Measurements from ENCODE around the gene INSIG2.

Gene INSIG2

DNA sequence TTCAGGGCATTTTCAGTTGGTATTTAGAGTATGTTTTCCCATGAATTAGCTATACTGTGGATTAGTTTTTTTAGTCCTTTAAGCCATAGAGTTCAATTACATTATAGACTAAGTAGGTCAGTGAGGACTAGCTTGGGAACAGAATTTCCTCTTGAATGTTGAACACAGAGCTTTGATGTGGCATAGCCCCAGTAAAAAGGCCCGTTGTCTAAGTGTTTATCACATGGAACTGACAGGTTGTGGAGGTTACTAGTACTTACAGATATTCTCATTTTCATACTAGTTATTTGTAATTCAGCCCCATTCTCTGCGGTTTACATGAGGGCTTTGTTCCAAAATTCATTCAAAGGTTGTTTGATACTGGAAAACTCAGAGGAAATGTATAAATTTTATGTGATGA is 6.2 kb downstream of the INSIG2 start:
- in situ Hi-C loops (cut with HindIII; ENCODE audit: low pct_unique_long_range_greater_than_20kb, low sequenced_read_pairs): no loop called here
- TF ChIP-seq JUND (IDR thresholded peaks at IDR 0.05; ENCODE audit: low read depth): no peak
- no peak for DNase-seq (ENCODE audit: low read depth in 1 of 2, low spot score in 1 of 2)

DNA sequence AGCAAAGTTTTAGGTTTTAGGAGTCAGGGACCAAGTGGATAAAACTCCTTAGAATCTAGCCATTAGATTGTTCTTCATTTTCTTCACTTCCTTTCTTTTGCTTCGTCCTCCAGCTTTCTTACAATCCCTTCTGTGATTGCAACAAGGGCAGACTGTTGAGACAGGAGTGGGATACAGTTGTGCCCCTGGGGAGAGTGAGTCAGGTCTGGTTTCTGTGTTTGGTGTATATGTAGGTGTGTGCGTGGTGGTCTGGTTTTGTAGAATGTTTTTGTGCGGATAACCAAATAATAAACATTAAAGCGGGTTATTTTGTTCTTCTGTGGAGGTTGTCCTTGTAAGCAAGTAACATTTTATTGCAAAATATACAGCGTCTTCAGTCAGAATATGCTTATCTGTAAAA is 7.3 kb downstream of the INSIG2 start:
- in situ Hi-C loops (cut with HindIII; ENCODE audit: low pct_unique_long_range_greater_than_20kb, low sequenced_read_pairs): no loop called here
- TF ChIP-seq JUND (IDR thresholded peaks at IDR 0.05; ENCODE audit: low read depth): no peak
- no peak for DNase-seq (ENCODE audit: low read depth in 1 of 2, low spot score in 1 of 2)

DNA sequence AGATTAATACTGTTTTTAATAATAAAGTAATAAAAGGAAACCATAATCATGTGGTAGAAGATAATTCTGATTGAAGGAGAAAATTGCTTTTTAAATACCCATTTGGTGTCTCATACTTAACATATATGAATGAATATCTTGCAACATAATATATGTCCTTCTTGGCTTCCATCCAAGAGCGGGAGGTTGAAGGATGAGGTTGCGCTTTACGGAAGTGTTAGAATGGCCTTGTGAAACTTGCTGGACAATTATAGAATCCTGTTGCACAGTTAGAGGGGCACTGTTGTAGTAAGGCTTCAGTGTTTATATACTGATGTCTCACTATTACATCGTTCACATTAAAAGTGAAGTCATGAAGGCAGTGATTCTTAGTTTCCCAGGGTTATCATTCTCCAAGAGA is 9.4 kb downstream of the INSIG2 start:
- DNase-seq (ENCODE audit: low read depth in 1 of 2, low spot score in 1 of 2): no peak
- no peak for TF ChIP-seq JUND (IDR thresholded peaks at IDR 0.05; ENCODE audit: low read depth)
- in situ Hi-C loops (cut with HindIII; ENCODE audit: low pct_unique_long_range_greater_than_20kb, low sequenced_read_pairs): no loop called here

DNA sequence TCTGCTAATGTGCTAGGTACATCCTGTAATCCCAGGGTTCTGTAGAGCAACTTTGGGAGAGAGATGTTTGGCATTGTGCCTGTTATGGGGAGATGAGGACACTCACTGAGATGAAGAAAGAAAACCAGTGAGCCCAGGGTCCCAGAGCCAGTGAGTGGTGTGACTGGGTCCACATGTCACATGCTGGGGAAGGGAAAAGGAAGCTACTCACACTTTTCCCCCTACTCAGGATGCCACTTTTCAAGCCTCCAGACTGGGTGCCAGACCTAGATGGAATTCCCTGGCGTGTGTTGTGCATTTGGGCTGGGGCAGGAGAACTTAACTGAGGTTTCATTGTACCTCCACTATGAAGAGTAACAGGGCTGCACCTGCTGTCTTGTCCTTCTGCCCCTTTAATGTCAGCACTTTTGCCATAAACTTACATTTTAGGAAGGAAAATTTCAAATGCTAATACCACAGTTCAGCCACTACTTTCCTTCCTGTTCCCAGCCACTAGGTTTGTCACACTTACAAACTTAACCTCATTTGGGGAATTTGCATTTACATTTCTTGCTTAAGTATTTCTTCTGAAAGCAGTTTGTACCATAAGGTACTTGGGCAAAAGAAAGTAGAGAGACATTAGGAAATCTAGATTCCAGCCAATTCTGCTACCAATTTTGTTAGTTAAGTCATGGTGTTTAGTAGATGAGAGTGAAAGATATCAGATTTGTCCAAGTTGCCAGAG is 10.2 kb downstream of the INSIG2 start:
- DNase-seq (ENCODE audit: low read depth in 1 of 2, low spot score in 1 of 2): no peak
- in situ Hi-C loops (cut with HindIII; ENCODE audit: low pct_unique_long_range_greater_than_20kb, low sequenced_read_pairs): no loop called here
- no peak for TF ChIP-seq JUND (IDR thresholded peaks at IDR 0.05; ENCODE audit: low read depth)

DNA sequence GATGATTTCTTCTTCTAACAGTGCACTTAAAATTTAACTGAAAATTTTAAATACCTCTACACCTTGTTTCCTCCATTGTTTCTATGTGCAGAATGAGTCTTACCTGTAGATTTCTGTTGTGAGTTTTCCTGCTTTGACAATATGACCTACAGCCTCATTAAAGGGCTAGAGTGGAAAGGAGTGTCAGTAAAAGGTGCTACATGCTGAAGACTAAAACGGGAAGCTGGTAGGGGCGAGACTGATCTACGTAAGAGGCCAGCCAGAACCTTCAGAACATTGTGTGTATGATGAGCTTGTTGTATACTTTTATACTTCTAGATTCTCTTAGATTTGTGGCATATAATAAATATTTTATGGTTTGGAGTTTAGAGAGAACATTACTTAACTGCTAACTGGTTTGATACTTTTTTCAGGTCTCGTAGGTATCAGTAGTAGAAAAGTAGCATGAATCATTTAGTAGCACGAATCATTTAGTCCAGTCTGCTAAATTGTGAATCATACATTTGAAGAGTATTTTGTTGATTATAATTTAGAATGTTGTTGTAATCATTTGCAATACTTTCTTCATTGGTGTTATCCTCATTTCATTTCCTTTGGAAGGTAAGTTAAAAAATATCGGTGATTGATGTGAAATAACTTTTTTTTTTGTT is 14.3 kb downstream of the INSIG2 start:
- in situ Hi-C loops (cut with HindIII; ENCODE audit: low pct_unique_long_range_greater_than_20kb, low sequenced_read_pairs): no loop called here
- TF ChIP-seq JUND (IDR thresholded peaks at IDR 0.05; ENCODE audit: low read depth): no peak
- no peak for DNase-seq (ENCODE audit: low read depth in 1 of 2, low spot score in 1 of 2)

DNA sequence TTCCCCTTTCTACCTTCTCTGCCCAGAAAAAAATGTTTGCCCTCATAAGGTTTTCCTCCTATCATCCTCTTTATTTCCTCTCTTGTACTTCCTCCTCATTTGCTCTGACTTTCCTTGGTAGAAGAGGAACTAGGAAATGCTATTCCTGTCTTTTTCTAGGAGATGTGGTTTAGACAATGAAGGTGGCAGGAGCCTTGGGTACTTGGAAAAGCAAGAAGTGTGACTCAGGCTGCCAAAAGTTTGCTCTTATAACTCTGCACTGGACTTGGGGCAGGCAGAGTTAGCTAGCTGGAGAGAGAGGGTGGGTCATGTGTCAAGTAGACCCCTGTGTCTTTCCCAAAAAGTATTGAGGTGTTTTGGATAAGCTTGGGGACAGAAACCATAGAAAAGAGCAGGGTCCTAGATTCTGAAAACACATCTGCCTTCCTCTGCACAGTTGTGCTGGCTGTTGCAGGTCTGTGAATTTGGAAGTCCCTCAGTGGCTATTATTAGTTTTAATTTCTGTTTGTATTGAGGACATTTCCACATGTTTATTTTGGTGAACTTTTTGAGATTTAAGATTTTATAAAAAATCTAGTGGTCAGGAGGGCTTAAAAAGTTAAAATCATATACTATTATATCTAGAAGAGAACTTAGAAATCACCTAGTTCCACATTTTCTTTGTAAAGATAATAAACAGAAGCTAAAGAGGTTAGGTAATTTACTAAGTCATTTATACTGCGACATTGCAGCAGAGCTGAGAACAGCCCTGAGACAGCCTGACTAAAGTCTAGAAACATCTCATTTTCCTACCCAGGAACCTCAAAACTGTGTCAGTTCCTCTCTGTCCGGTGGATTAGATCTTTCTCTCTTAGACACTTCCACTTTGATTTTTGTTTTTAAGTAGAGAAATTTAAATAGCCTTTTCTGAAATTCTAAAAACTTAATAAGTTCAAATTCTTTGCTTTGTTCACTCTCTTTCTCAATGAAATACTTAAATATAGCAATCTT is 16.0 kb downstream of the INSIG2 start:
- in situ Hi-C loops (cut with HindIII; ENCODE audit: low pct_unique_long_range_greater_than_20kb, low sequenced_read_pairs): no loop called here
- no peak for DNase-seq (ENCODE audit: low read depth in 1 of 2, low spot score in 1 of 2)
- TF ChIP-seq JUND (IDR thresholded peaks at IDR 0.05; ENCODE audit: low read depth): no peak

DNA sequence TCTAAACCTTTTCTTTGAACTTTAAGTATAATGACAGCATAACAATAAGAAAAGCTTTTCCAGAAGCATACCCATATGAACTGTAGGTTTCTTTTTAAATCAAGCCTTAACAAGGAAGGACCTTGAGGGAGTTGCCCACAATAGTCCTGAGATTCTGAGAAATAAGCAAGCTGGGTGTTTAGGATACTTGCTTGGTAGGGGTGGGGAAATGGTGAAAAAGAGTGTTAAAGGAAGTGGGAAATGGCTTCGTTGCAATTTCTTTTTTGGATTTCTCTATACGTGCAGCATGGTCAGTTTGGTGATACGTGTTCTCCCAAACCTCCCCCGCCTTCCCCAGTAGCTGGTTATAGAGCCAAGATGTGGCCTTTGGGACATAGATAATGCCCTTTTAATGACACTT is 17.2 kb downstream of the INSIG2 start:
- in situ Hi-C loops (cut with HindIII; ENCODE audit: low pct_unique_long_range_greater_than_20kb, low sequenced_read_pairs): no loop called here
- DNase-seq (ENCODE audit: low read depth in 1 of 2, low spot score in 1 of 2): no peak
- TF ChIP-seq JUND (IDR thresholded peaks at IDR 0.05; ENCODE audit: low read depth): no peak

DNA sequence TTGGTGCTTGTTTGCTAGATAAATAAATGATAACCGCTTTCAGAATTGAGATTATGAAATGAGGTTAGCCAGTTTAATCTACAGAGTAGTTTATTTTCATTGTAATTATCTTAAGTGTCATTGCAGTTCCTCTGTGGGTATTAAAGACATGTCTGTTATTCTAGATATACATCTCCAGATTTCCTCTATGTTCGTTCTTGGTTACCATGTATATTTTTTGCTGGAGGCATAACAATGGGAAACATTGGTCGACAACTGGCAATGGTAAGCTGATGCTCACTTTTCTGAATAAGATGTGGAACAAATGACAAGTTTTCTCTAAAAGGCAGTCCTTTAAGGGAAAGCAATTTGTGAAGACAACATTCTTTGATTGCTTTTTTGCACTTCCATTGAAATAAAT is 18.7 kb downstream of the INSIG2 start:
- DNase-seq (ENCODE audit: low read depth in 1 of 2, low spot score in 1 of 2): no peak
- no peak for TF ChIP-seq JUND (IDR thresholded peaks at IDR 0.05; ENCODE audit: low read depth)
- in situ Hi-C loops (cut with HindIII; ENCODE audit: low pct_unique_long_range_greater_than_20kb, low sequenced_read_pairs): no loop called here

DNA sequence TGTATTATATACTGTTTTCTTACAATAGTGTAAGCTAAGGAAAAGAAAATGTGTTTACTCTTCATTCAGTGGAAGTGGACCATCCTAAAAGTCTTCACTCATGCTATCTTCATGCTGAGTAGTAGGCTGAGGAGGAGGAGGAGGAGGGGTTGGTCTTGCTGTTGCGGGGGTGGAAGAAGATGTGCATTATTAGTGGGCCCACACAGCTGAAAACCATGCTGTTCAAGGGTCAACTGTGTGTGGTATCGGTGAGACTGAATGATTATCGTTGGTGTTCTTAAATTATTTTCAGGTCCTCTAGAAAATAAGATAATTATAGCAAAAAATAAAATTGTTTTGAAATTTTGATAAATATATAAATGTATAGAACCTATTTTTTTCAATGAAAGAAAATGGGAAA is 22.0 kb downstream of the INSIG2 start:
- in situ Hi-C loops (cut with HindIII; ENCODE audit: low pct_unique_long_range_greater_than_20kb, low sequenced_read_pairs): no loop called here
- no peak for DNase-seq (ENCODE audit: low read depth in 1 of 2, low spot score in 1 of 2)
- no peak for TF ChIP-seq JUND (IDR thresholded peaks at IDR 0.05; ENCODE audit: low read depth)

DNA sequence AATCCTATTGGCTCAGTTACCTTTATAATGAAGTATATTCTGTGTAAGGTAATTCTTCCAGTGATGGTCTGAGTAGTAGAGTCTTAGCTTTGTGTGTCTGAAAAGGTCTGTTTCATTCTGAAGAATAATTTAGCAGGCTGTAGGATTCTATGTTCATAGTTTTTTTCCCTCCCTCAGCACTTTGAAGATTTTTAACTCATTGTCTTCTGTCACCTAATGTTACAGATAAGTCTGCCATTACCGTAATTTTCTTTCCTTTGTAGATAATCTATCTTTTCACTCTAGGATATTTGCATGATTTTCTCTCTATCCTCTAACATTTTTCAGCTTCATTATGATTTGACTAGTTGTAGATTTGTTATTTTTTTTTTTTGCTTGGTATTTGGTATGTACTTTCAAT is 22.7 kb downstream of the INSIG2 start:
- TF ChIP-seq JUND (IDR thresholded peaks at IDR 0.05; ENCODE audit: low read depth): no peak
- no peak for DNase-seq (ENCODE audit: low read depth in 1 of 2, low spot score in 1 of 2)
- in situ Hi-C loops (cut with HindIII; ENCODE audit: low pct_unique_long_range_greater_than_20kb, low sequenced_read_pairs): no loop called here

DNA sequence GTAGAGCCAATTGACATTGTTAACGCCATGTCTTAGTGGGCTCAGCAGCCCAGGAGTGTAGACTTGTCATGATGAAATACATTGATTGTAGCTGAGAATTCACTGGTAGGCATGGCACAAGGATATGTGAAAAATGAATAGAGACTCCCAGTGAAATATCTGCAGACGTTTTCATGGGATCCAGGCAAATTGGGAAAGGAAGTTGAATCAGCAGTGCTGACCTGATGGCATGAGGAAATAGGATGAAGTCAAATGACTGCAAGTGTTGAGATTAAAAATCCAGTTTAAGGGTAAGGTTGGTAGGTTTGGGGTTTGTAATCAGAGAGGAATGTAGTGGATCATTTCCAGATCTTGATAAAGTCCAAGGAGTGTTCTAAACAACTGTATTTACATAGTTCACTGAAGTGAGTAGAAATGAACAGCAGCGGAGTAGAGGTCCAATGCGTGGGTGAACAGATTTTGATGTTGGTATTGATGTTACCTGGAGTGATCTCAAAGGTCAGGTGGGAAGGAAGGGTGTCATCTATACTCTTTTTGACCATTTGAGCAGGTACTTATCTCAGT is 24.6 kb downstream of the INSIG2 start:
- in situ Hi-C loops (cut with HindIII; ENCODE audit: low pct_unique_long_range_greater_than_20kb, low sequenced_read_pairs): no loop called here
- peak; percentile 55 for TF ChIP-seq JUND (IDR thresholded peaks at IDR 0.05; ENCODE audit: low read depth)
- peak in 1 of 2 experiments; percentile 56 for DNase-seq (ENCODE audit: low read depth in 1 of 2, low spot score in 1 of 2)

DNA sequence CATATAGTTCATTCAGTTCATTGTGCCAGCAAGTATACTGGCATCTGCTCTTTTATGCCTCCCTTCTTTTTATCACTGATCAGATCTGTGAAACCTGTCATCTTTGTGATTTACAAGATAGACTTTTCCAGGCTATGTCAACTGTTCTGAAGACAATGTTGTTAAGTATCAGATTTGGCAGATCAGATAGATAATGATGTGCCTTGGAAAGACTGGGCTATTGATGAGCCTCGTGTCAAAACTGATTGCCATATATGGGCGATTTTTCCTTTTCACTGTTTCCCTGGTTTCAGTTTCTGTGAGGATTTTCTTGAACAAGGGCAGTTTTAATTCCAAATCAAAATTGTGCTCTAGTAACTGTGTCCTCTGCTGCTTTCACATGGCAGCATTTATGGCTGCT is 26.6 kb downstream of the INSIG2 start:
- in situ Hi-C loops (cut with HindIII; ENCODE audit: low pct_unique_long_range_greater_than_20kb, low sequenced_read_pairs): no loop called here
- no peak for TF ChIP-seq JUND (IDR thresholded peaks at IDR 0.05; ENCODE audit: low read depth)
- DNase-seq (ENCODE audit: low read depth in 1 of 2, low spot score in 1 of 2): no peak

All from T47D (cell line).